WERI-Rb-1 (cell line): ENCODE data around the gene CHST13.
A peak's percentile ranks its signal among the peaks of the same experiment; 100 is the strongest.

Source experiments
- DNase-seq: peaks from one replicate; pipeline ENCODE4 v3.0.0-alpha.2; 2020
- H3K27ac ChIP-seq: fragments of 250-450 bp; sonication (Bioruptor Pico); 2 replicates; pipeline ENCODE4 v1.5.1; 2020; ENCODE audit warnings: mild to moderate bottlenecking, moderate library complexity
- H3K27me3 ChIP-seq: fragments of 250-450 bp; sonication (Bioruptor Pico); 2 replicates; pipeline ENCODE4 v1.5.1; 2021; ENCODE audit warnings: mild to moderate bottlenecking, low read depth, moderate library complexity; ENCODE audit not compliant: insufficient read depth, severe bottlenecking
- H3K36me3 ChIP-seq: fragments of 250-450 bp; sonication (Bioruptor Pico); 2 replicates; pipeline ENCODE4 v1.5.1; 2020; ENCODE audit warnings: mild to moderate bottlenecking, moderate library complexity
- H3K4me3 ChIP-seq: 2 replicates; pipeline ENCODE4 v1.5.1; 2011; ENCODE audit warnings: low read depth, mild to moderate bottlenecking, control low read depth, low read length
- H3K9me3 ChIP-seq: fragments of 250-450 bp; sonication (Bioruptor Pico); 2 replicates; pipeline ENCODE4 v1.5.1; 2021; ENCODE audit warnings: mild to moderate bottlenecking, moderate library complexity; ENCODE audit not compliant: severe bottlenecking
- CTCF ChIP-seq: IDR thresholded peaks from 2 replicates; pipeline ENCODE4 v1.5.1; 2011; ENCODE audit warnings: low read depth, mild to moderate bottlenecking, control low read depth, inconsistent platforms, low read length

Gene CHST13

GRCh38 chr3:126554560-126555525 is 30.9 kb downstream of the CHST13 start:
- Histone ChIP-seq H3K36me3 (no peaks in the 10 kb centered on the region), H3K4me3 (no peak overlapping the region), H3K27ac (no peak overlapping the region), H3K9me3 (no peaks in the 10 kb centered on the region), H3K27me3 (no peaks in the 10 kb centered on the region)
- TF ChIP-seq CTCF: no peak
- DNase-seq: peak; percentile 4

- TF ChIP-seq CTCF: no peak
- no peaks in the 10 kb centered on the region for H3K9me3 ChIP-seq
Observed at GRCh38 chr3:126555795-126556636, 32.1 kb downstream of the CHST13 start.

GRCh38 chr3:126556637-126557414 is 32.9 kb downstream of the CHST13 start:
- peak; percentile 6 for DNase-seq
- H3K27ac ChIP-seq: no peak overlapping the region
- H3K36me3 ChIP-seq: no peaks in the 10 kb centered on the region
- no peaks in the 10 kb centered on the region for H3K27me3 ChIP-seq
- no peak for TF ChIP-seq CTCF
- no peak overlapping the region for H3K4me3 ChIP-seq
- H3K9me3 ChIP-seq: no peaks in the 10 kb centered on the region

More at GRCh38 chr3:126555795-126556636, 32.1 kb downstream of the CHST13 start:
- no peak for DNase-seq
- H3K27ac ChIP-seq: no peak overlapping the region
- H3K36me3 ChIP-seq: no peaks in the 10 kb centered on the region
- no peak overlapping the region for H3K4me3 ChIP-seq
- H3K27me3 ChIP-seq: no peaks in the 10 kb centered on the region

GRCh38 chr3:126557415-126557745 is 33.4 kb downstream of the CHST13 start:
- Histone ChIP-seq H3K36me3 (no peaks in the 10 kb centered on the region), H3K27ac (no peak overlapping the region), H3K4me3 (no peak overlapping the region), H3K9me3 (no peaks in the 10 kb centered on the region), H3K27me3 (no peaks in the 10 kb centered on the region)
- no peak for TF ChIP-seq CTCF
- DNase-seq: peak; percentile 5

- Histone ChIP-seq H3K36me3 (no peaks in the 10 kb centered on the region), H3K27me3 (no peaks in the 10 kb centered on the region), H3K9me3 (no peaks in the 10 kb centered on the region), H3K4me3 (no peak overlapping the region), H3K27ac (no peak overlapping the region)
- DNase-seq: no peak
- TF ChIP-seq CTCF: no peak
Observed at GRCh38 chr3:126557761-126558160, 33.8 kb downstream of the CHST13 start.
